Dendritic cell treated with granulocyte-macrophage colony-stimulating factor and Interleukin-4, amounts not matched to agents 40 ng/mL and 50 ng/mL, for 4 days (primary cell): ENCODE data around the gene IFTAP.

Source experiments
- H3K27ac Mint-ChIP-seq: one replicate; pipeline ENCODE4 v1.8.0; 2022; ENCODE audit warnings: mild to moderate bottlenecking, mixed read lengths
- H3K27me3 Mint-ChIP-seq: one replicate; pipeline ENCODE4 v1.8.0; 2022; ENCODE audit warnings: mild to moderate bottlenecking, mixed read lengths
- H3K36me3 Mint-ChIP-seq: one replicate; pipeline ENCODE4 v1.8.0; 2022; ENCODE audit warnings: low read depth, mixed read lengths
- H3K4me1 Mint-ChIP-seq: one replicate; pipeline ENCODE4 v1.8.0; 2022; ENCODE audit warnings: low read depth, mixed read lengths
- H3K4me3 Mint-ChIP-seq: one replicate; pipeline ENCODE4 v1.8.0; 2022; ENCODE audit warnings: mild to moderate bottlenecking, moderate library complexity, mixed read lengths
- H3K9me3 Mint-ChIP-seq: one replicate; pipeline ENCODE4 v1.8.0; 2022; ENCODE audit warnings: mixed read lengths
- intact Hi-C: fragments of 100-400 bp; cut with micrococcal nuclease; formaldehyde crosslinking; loops from one replicate; pipeline ENCODE4 v1.15.0; 2022

The IFTAP gene

GRCh38 chr11:36609383-36609782 lies 15.1 kb downstream of the IFTAP start:
- Mint-ChIP-seq H3K4me1 (no peaks in the 10 kb centered on the region), H3K9me3 (no peaks in the 10 kb centered on the region), H3K36me3 (no peaks in the 10 kb centered on the region)

DNA sequence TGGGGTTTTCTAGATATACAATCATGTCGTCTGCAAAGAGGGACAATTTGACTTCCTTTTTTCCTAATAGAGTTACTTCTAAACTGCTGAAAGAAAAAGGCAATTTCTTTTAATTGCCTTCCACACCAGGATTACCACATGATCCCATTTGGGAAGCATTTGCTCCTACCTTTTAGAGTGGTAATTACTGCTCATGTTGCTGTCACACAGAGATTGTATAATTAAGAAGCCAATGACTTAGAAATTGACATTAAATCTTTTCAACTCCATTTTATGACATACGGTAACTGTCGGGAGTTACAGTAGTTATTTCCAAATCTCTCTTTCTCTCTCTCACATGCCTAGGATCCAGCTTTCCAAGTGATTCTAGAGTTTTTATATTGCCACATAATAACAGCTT lies 21.5 kb downstream of the IFTAP start:
- Mint-ChIP-seq H3K27me3 (no peaks in the 10 kb centered on the region), H3K36me3 (no peaks in the 10 kb centered on the region), H3K9me3 (no peaks in the 10 kb centered on the region), H3K4me3 (no peak overlapping the region), H3K27ac (no peak overlapping the region), H3K4me1 (peaks cover 7% of the 10 kb centered on the region)
- intact Hi-C loops: no loop called here

More at GRCh38 chr11:36609383-36609782, 15.1 kb downstream of the IFTAP start:
- Mint-ChIP-seq H3K27me3 (no peaks in the 10 kb centered on the region), H3K4me3 (no peak overlapping the region), H3K27ac (no peak overlapping the region)
- intact Hi-C loops: no loop called here

GRCh38 chr11:36617543-36618362 lies 23.5 kb downstream of the IFTAP start:
- Mint-ChIP-seq H3K36me3 (no peaks in the 10 kb centered on the region), H3K4me1 (peaks cover 7% of the 10 kb centered on the region), H3K9me3 (no peaks in the 10 kb centered on the region), H3K27me3 (no peaks in the 10 kb centered on the region), H3K27ac (no peak overlapping the region), H3K4me3 (no peak overlapping the region)
- intact Hi-C loops: no loop called here

DNA sequence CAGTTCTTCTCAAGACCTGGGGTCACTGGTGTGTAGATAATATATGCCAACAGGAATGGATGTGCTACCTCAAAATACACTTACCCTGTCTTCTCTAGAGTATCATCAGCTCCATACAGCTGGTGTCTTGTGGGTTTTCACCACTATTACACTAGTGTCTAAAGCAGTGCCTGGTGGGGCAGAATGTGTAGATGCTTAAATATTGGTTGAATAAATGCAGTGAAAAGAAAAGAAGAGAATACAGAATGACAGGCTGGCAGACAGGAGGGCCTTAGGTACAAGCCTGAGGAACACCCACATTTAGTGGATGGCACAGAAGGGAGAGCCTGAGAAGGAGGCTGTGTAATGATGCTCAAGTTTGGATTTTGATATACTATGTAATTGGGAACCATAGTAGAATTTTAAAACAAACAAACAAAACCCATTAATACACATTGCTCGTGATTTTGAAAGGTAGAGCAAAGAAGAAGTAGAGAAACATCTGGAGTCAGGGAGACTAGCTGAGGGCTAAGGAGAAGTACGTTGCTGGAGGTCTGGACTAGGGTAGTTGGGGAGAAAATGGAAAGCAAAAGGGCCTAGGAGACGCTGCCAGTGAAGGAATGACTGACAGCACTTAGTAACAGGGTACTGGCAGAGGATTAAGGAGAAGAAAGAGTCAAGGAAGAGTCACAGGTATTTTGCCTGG lies 24.2 kb downstream of the IFTAP start:
- Mint-ChIP-seq H3K36me3 (no peaks in the 10 kb centered on the region), H3K27me3 (no peaks in the 10 kb centered on the region), H3K4me1 (peaks cover 7% of the 10 kb centered on the region), H3K9me3 (no peaks in the 10 kb centered on the region), H3K27ac (peak overlapping the region; percentile 4), H3K4me3 (no peak overlapping the region)
- intact Hi-C loops: no loop called here

DNA sequence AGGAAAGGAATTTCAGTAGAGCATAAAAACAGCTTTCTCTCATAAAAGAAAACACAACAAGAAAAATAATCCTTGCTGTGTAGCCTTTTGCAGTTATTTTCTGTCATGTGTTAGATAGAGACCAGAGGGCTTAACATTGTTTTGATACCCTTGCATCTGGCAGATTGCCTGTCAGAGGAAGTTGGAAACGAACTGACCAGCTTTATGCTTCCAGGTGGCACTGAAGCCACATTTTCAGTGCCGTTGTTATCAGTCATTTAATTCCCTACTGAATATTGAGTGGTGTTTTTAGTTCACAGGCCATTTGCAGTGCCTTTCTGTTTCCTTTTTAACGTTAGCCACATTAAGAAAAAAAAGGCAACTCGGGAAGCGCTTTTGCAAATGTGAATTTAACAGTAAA lies 25.2 kb downstream of the IFTAP start:
- intact Hi-C loops: no loop called here
- no peaks in the 10 kb centered on the region for H3K9me3 Mint-ChIP-seq
- H3K4me3 Mint-ChIP-seq: no peak overlapping the region
- peaks cover 7% of the 10 kb centered on the region for H3K4me1 Mint-ChIP-seq
- H3K36me3 Mint-ChIP-seq: no peaks in the 10 kb centered on the region
- no peaks in the 10 kb centered on the region for H3K27me3 Mint-ChIP-seq
- no peak overlapping the region for H3K27ac Mint-ChIP-seq

DNA sequence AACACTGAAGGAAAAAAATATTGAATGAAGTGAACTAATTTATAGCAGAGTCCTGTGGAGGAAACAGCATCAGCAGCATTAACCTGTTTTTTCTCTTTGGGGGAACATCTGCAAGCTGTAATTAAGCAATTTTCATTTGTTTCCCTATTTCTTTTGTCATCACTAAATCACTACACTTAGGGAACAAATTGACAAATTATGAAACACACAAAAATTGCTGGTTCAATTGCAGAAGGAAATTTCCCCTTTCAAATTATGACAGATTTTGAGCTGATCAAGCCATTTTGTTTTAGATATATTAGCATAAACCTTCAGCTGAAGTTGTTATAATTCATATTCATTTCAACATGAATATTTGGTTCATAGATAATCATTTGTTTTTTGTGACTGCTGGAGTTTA lies 25.9 kb downstream of the IFTAP start:
- Mint-ChIP-seq H3K27me3 (no peaks in the 10 kb centered on the region), H3K27ac (no peak overlapping the region), H3K36me3 (no peaks in the 10 kb centered on the region), H3K9me3 (no peaks in the 10 kb centered on the region), H3K4me1 (peaks cover 7% of the 10 kb centered on the region), H3K4me3 (no peak overlapping the region)
- intact Hi-C loops: no loop called here

- no peaks in the 10 kb centered on the region for H3K36me3 Mint-ChIP-seq
- intact Hi-C loops: no loop called here
- H3K27ac Mint-ChIP-seq: no peak overlapping the region
- no peaks in the 10 kb centered on the region for H3K9me3 Mint-ChIP-seq
- H3K4me1 Mint-ChIP-seq: peaks cover 15% of the 10 kb centered on the region
- H3K27me3 Mint-ChIP-seq: no peaks in the 10 kb centered on the region
- no peak overlapping the region for H3K4me3 Mint-ChIP-seq
Measured at GRCh38 chr11:36622431-36623136, 28.3 kb downstream of the IFTAP start.

GRCh38 chr11:36623494-36623893 lies 29.2 kb downstream of the IFTAP start:
- H3K36me3 Mint-ChIP-seq: no peaks in the 10 kb centered on the region
- peaks cover 13% of the 10 kb centered on the region for H3K4me1 Mint-ChIP-seq
- no peak overlapping the region for H3K4me3 Mint-ChIP-seq
- intact Hi-C loops: no loop called here
- H3K27ac Mint-ChIP-seq: no peak overlapping the region
- no peaks in the 10 kb centered on the region for H3K9me3 Mint-ChIP-seq
- H3K27me3 Mint-ChIP-seq: no peaks in the 10 kb centered on the region

DNA sequence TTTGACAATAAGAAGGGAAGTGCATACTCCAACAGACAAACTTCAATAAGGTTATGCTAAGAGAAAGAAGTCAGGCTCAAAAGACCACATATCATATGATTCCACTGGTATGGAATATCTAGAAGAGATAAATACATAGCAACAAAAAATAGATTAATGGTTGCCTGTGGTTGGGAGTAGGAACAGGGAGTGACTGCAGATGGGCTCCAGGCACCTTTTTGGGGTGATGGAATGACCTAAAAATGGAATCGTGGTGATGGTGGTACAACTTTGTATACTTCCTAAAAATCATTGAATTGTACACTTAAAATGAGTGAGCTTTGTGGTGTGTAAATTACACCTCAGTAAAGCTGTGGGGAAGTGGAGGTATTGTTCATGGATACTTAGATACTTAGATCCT lies 32.7 kb downstream of the IFTAP start:
- Mint-ChIP-seq H3K4me1 (peaks cover 8% of the 10 kb centered on the region), H3K4me3 (no peak overlapping the region), H3K9me3 (no peaks in the 10 kb centered on the region), H3K27ac (no peak overlapping the region), H3K36me3 (no peaks in the 10 kb centered on the region), H3K27me3 (no peaks in the 10 kb centered on the region)
- intact Hi-C loops: no loop called here

DNA sequence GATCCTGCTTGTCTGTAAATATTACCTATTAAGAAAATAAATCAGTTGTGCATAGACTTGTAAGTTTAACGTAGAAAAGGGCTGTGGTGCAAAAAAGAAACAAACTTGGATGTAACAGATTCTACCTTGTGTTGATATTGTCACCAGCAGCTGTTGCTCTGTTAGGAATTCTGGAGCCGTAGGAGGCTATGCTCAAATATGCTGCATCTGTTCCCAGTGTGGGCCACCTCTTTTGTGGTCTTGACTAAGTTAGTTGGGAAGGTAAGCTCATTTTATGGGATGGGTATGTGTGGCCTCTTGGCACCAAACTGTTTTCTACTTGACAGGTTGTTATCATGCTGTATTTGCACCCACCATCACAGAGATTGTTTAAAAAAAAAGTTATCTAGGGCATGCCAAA lies 33.2 kb downstream of the IFTAP start:
- Mint-ChIP-seq H3K27ac (no peak overlapping the region), H3K27me3 (no peaks in the 10 kb centered on the region), H3K9me3 (no peaks in the 10 kb centered on the region), H3K4me1 (peaks cover 8% of the 10 kb centered on the region), H3K36me3 (no peaks in the 10 kb centered on the region), H3K4me3 (no peak overlapping the region)
- intact Hi-C loops: no loop called here

- no peaks in the 10 kb centered on the region for H3K27me3 Mint-ChIP-seq
- H3K27ac Mint-ChIP-seq: no peak overlapping the region
- H3K4me1 Mint-ChIP-seq: peaks cover 8% of the 10 kb centered on the region
- intact Hi-C loops: no loop called here
- no peaks in the 10 kb centered on the region for H3K9me3 Mint-ChIP-seq
- H3K4me3 Mint-ChIP-seq: no peak overlapping the region
- no peaks in the 10 kb centered on the region for H3K36me3 Mint-ChIP-seq
Measured at GRCh38 chr11:36628141-36628540, 33.8 kb downstream of the IFTAP start.

DNA sequence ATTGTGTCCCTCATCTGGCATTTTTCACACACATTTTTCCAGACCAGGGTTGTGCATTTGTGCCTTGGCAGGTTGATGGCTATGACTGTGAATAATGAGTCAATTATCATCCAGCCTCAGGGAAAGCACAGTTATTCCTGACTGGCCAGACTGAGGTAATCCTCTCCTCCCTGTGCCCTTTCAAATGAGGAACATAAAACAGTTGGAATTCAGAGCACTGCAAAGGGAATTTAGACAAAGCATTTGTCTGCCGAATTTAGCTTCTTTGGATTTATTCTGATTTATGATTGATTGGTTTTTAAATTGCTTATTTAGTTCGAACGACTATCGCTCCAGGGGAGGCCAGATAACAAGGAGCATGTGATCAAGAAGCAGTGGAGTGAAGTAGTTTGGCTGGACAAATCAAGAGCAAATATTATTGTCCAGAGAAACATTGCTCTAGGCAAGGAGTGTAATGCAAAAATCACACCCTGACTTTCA lies 34.5 kb downstream of the IFTAP start:
- no peaks in the 10 kb centered on the region for H3K36me3 Mint-ChIP-seq
- no peaks in the 10 kb centered on the region for H3K9me3 Mint-ChIP-seq
- no peaks in the 10 kb centered on the region for H3K27me3 Mint-ChIP-seq
- no peak overlapping the region for H3K27ac Mint-ChIP-seq
- H3K4me1 Mint-ChIP-seq: peaks cover 8% of the 10 kb centered on the region
- no peak overlapping the region for H3K4me3 Mint-ChIP-seq
- intact Hi-C loops: no loop called here

DNA sequence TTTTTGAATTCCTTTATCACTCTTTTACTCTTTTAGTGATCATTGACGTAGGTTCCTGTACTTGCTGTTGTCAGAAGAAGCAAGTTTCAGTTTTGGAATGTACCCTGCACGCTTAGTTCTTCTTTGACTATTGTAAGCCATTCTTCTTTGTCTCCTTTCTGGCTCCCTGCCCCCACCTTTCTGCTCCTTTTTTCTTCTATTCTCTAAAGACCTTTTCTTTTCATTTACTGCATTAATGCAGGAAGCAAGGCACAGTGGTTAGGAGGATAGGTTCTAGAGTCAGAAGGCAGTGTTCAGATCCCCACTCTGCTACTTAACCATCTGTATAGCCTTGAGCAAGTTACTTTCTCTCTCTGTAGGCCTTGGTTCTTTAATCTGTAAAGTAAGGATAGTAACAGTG lies 37.5 kb downstream of the IFTAP start:
- no peak overlapping the region for H3K27ac Mint-ChIP-seq
- no peaks in the 10 kb centered on the region for H3K9me3 Mint-ChIP-seq
- H3K27me3 Mint-ChIP-seq: no peaks in the 10 kb centered on the region
- H3K4me1 Mint-ChIP-seq: peaks cover 3% of the 10 kb centered on the region
- H3K4me3 Mint-ChIP-seq: no peak overlapping the region
- no peaks in the 10 kb centered on the region for H3K36me3 Mint-ChIP-seq
- intact Hi-C loops: no loop called here
